ENCODE data around the gene ADCY5.

The ADCY5 gene

GRCh38 chr3:123295171-123295900 lies 153.6 kb downstream of the ADCY5 start:
- no peak for TF ChIP-seq EZH2 (IDR thresholded peaks at IDR 0.05; ENCODE audit: borderline replicate concordance, low read length)
- Histone ChIP-seq H3F3A (ENCODE audit: insufficient read depth, low read length) (no peaks in the 10 kb centered on the region), H3K4me3 (ENCODE audit: low read depth, low read length, poor library complexity, severe bottlenecking) (no peak overlapping the region), H3K4me2 (ENCODE audit: low read length) (no peak overlapping the region), H3K27me3 (ENCODE audit: insufficient read depth, low read length) (0 out of 2 replicates have a peak, but pooled peaks cover 3% of the 10 kb centered on the region), H3K9me2 (ENCODE audit: low read depth, low read length) (no peaks in the 10 kb centered on the region), H3K36me3 (ENCODE audit: insufficient read depth, low read length) (no peaks in the 10 kb centered on the region), H2AFZ (ENCODE audit: low read length) (no peak overlapping the region), H3K79me2 (ENCODE audit: insufficient read depth, low read length) (no peaks in the 10 kb centered on the region), H3K9ac (ENCODE audit: low read length) (no peak overlapping the region), H3K27ac (ENCODE audit: low read depth, low read length, poor library complexity, severe bottlenecking) (no peak overlapping the region), H3K9me3 (ENCODE audit: low read length) (no peaks in the 10 kb centered on the region), H3K4me1 (ENCODE audit: insufficient read depth, low read length, severe bottlenecking) (no peaks in the 10 kb centered on the region), H4K20me1 (ENCODE audit: insufficient read depth, low read length) (no peaks in the 10 kb centered on the region)

- Histone ChIP-seq H3K79me2 (ENCODE audit: insufficient read depth, low read length) (no peaks in the 10 kb centered on the region), H3K27me3 (ENCODE audit: insufficient read depth, low read length) (0 out of 2 replicates have a peak, but pooled peaks cover 3% of the 10 kb centered on the region), H3K4me3 (ENCODE audit: low read depth, low read length, poor library complexity, severe bottlenecking) (no peak overlapping the region), H4K20me1 (ENCODE audit: insufficient read depth, low read length) (no peaks in the 10 kb centered on the region), H3K4me2 (ENCODE audit: low read length) (no peak overlapping the region), H3K9me2 (ENCODE audit: low read depth, low read length) (no peaks in the 10 kb centered on the region), H3K36me3 (ENCODE audit: insufficient read depth, low read length) (no peaks in the 10 kb centered on the region), H3K9ac (ENCODE audit: low read length) (no peak overlapping the region), H2AFZ (ENCODE audit: low read length) (no peak overlapping the region), H3K27ac (ENCODE audit: low read depth, low read length, poor library complexity, severe bottlenecking) (no peak overlapping the region), H3K9me3 (ENCODE audit: low read length) (no peaks in the 10 kb centered on the region), H3K4me1 (ENCODE audit: insufficient read depth, low read length, severe bottlenecking) (no peaks in the 10 kb centered on the region), H3F3A (ENCODE audit: insufficient read depth, low read length) (no peaks in the 10 kb centered on the region)
- TF ChIP-seq EZH2 (IDR thresholded peaks at IDR 0.05; ENCODE audit: borderline replicate concordance, low read length): no peak
- TF ChIP-seq CTCF (IDR thresholded peaks at IDR 0.05; ENCODE audit: low read length): no peak
These were observed 154.5 kb downstream of the ADCY5 start for GRCh38 chr3:123294296-123294938.

GRCh38 chr3:123292321-123293310 lies 156.3 kb downstream of the ADCY5 start:
- Histone ChIP-seq H3K36me3 (ENCODE audit: insufficient read depth, low read length) (no peaks in the 10 kb centered on the region), H3K9me2 (ENCODE audit: low read depth, low read length) (no peaks in the 10 kb centered on the region), H4K20me1 (ENCODE audit: insufficient read depth, low read length) (no peaks in the 10 kb centered on the region), H3K79me2 (ENCODE audit: insufficient read depth, low read length) (no peaks in the 10 kb centered on the region), H3K4me1 (ENCODE audit: insufficient read depth, low read length, severe bottlenecking) (no peaks in the 10 kb centered on the region), H3K4me2 (ENCODE audit: low read length) (no peak overlapping the region), H3K4me3 (ENCODE audit: low read depth, low read length, poor library complexity, severe bottlenecking) (no peak overlapping the region), H3K9ac (ENCODE audit: low read length) (no peak overlapping the region), H3K27ac (ENCODE audit: low read depth, low read length, poor library complexity, severe bottlenecking) (no peak overlapping the region), H3F3A (ENCODE audit: insufficient read depth, low read length) (no peaks in the 10 kb centered on the region), H2AFZ (ENCODE audit: low read length) (no peak overlapping the region), H3K9me3 (ENCODE audit: low read length) (no peaks in the 10 kb centered on the region), H3K27me3 (ENCODE audit: insufficient read depth, low read length) (0 out of 2 replicates have a peak, but pooled peaks cover 5% of the 10 kb centered on the region)
- TF ChIP-seq CTCF (IDR thresholded peaks at IDR 0.05; ENCODE audit: low read length) (no peak), EZH2 (IDR thresholded peaks at IDR 0.05; ENCODE audit: borderline replicate concordance, low read length) (no peak)

Measured in OCI-LY1 (cell line).